Urothelium cell line (cell line): ENCODE measurements around the gene IBSP.

Experiments
- DNase-seq: peaks from one replicate; pipeline ENCODE4 v3.0.0; 2011; ENCODE audit warnings: low spot score, mixed read lengths
- FAIRE-seq: peaks from 2 replicates; lab custom pipeline; 2011; peaks lifted over from hg19 to GRCh38; lab: Jason Lieb, UNC

The IBSP gene

GRCh38 chr4:87835743-87836142 lies 36.4 kb downstream of the IBSP start:
- FAIRE-seq = no peak
- DNase-seq = no peak

- DNase-seq (peak; percentile 38), FAIRE-seq (no peak)
Measured at GRCh38 chr4:87838205-87838604, 38.9 kb downstream of the IBSP start.

GRCh38 chr4:87838890-87839591 lies 39.7 kb downstream of the IBSP start:
- FAIRE-seq (no peak), DNase-seq (peak; percentile 50)

- FAIRE-seq = no peak
- no peak for DNase-seq
Measured at GRCh38 chr4:87839592-87839946, 40.2 kb downstream of the IBSP start.

GRCh38 chr4:87840149-87840548 lies 40.8 kb downstream of the IBSP start:
- DNase-seq = no peak
- no peak for FAIRE-seq

GRCh38 chr4:87843936-87844335 lies 44.6 kb downstream of the IBSP start:
- peak; percentile 42 for FAIRE-seq
- peak; percentile 57 for DNase-seq

GRCh38 chr4:87844452-87844851 lies 45.1 kb downstream of the IBSP start:
- DNase-seq = no peak
- FAIRE-seq = no peak

- DNase-seq = no peak
- no peak for FAIRE-seq
Measured at GRCh38 chr4:87846226-87846625, 46.9 kb downstream of the IBSP start.

GRCh38 chr4:87848622-87849351 lies 49.4 kb downstream of the IBSP start:
- FAIRE-seq (no peak), DNase-seq (peak; percentile 51)

- FAIRE-seq (no peak), DNase-seq (no peak)
Measured at GRCh38 chr4:87849612-87850011, 50.3 kb downstream of the IBSP start.

GRCh38 chr4:87851332-87851731 lies 52.0 kb downstream of the IBSP start:
- DNase-seq (no peak), FAIRE-seq (no peak)

GRCh38 chr4:87851953-87852352 lies 52.6 kb downstream of the IBSP start:
- DNase-seq = no peak

GRCh38 chr4:87853108-87853507 lies 53.8 kb downstream of the IBSP start:
- FAIRE-seq (no peak), DNase-seq (peak; percentile 26)

More at GRCh38 chr4:87851953-87852352, 52.6 kb downstream of the IBSP start:
- FAIRE-seq = no peak

- DNase-seq (no peak), FAIRE-seq (no peak)
Measured at GRCh38 chr4:87853891-87854290, 54.5 kb downstream of the IBSP start.

GRCh38 chr4:87855559-87855958 lies 56.2 kb downstream of the IBSP start:
- no peak for DNase-seq
- FAIRE-seq = no peak

- FAIRE-seq (no peak), DNase-seq (no peak)
Measured at GRCh38 chr4:87856816-87857215, 57.5 kb downstream of the IBSP start.

GRCh38 chr4:87857789-87858188 lies 58.4 kb downstream of the IBSP start:
- FAIRE-seq (no peak), DNase-seq (no peak)
